ENCODE results near the gene ITPA.

DNA sequence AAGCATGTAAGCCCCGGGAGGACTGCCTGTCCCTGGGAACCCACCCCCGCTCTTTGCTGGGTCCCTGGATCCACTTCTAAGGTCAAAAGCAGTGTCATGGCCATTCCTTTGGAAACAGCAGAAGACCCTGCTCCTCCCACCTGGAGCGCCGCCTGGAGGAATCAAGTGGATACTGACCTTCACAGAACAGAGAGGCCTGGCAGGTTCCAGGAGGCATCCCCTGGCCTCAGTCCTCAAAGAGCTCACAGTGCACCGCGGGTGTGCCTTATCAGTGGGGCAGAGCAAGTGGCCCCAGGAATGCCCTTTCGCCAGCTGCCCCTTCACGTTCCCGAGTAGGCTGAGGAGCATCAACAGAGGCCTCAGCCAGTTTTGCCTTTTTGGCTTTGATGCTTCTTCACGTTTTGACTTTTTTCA, 40.8 kb downstream of the ITPA start:
- TF ChIP-seq, protein P1, sequence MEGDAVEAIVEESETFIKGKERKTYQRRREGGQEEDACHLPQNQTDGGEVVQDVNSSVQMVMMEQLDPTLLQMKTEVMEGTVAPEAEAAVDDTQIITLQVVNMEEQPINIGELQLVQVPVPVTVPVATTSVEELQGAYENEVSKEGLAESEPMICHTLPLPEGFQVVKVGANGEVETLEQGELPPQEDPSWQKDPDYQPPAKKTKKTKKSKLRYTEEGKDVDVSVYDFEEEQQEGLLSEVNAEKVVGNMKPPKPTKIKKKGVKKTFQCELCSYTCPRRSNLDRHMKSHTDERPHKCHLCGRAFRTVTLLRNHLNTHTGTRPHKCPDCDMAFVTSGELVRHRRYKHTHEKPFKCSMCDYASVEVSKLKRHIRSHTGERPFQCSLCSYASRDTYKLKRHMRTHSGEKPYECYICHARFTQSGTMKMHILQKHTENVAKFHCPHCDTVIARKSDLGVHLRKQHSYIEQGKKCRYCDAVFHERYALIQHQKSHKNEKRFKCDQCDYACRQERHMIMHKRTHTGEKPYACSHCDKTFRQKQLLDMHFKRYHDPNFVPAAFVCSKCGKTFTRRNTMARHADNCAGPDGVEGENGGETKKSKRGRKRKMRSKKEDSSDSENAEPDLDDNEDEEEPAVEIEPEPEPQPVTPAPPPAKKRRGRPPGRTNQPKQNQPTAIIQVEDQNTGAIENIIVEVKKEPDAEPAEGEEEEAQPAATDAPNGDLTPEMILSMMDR (IDR thresholded peaks at IDR 0.05), result no peak
- TF ChIP-seq POLR2AphosphoS5 (IDR thresholded peaks at IDR 0.05) (no peak), POLR2A (IDR thresholded peaks at IDR 0.05) (no peak)
